Osteocyte (in vitro differentiated cells): ENCODE measurements around the gene ANTXR1. TPM values are rescaled to one million over a fixed set of nuclear protein-coding genes. Genes with fewer than 3 reads are reported as not detected.

ENCODE experiments used
- DNase-seq: peaks from one replicate; pipeline ENCODE4 v3.0.0; 2021; ENCODE audit warnings: mixed read lengths; ENCODE audit not compliant: unreplicated experiment; ENCODE audit errors: extremely low spot score
- H3K27ac Mint-ChIP-seq: one replicate; pipeline ENCODE4 v1.8.0; 2021; ENCODE audit warnings: mild to moderate bottlenecking, mixed read lengths; ENCODE audit not compliant: unreplicated experiment
- H3K27me3 Mint-ChIP-seq: one replicate; pipeline ENCODE4 v1.8.0; 2021; ENCODE audit warnings: mixed read lengths; ENCODE audit not compliant: unreplicated experiment
- H3K36me3 Mint-ChIP-seq: one replicate; pipeline ENCODE4 v1.8.0; 2021; ENCODE audit warnings: mixed read lengths; ENCODE audit not compliant: unreplicated experiment
- H3K4me1 Mint-ChIP-seq: one replicate; pipeline ENCODE4 v1.8.0; 2021; ENCODE audit warnings: mixed read lengths; ENCODE audit not compliant: unreplicated experiment
- H3K4me3 Mint-ChIP-seq: one replicate; pipeline ENCODE4 v1.8.0; 2021; ENCODE audit warnings: mild to moderate bottlenecking, moderate library complexity, mixed read lengths; ENCODE audit not compliant: unreplicated experiment
- H3K9me3 Mint-ChIP-seq: one replicate; pipeline ENCODE4 v1.8.0; 2021; ENCODE audit warnings: mixed read lengths; ENCODE audit not compliant: unreplicated experiment
- total RNA-seq: library from RNA; stranded (reverse); gene quantifications from 2 replicates; pipeline ENCODE4 v1.2.1, GENCODE V29; 2021
- TF ChIP-seq, protein P1 (sequence below): fragments of 200-600 bp; sonication (generic); IDR thresholded peaks from 2 replicates; pipeline ENCODE4 v1.5.0; 2021; ENCODE audit warnings: antibody characterized with exemption, mild to moderate bottlenecking, moderate library complexity

ANTXR1 gene
- total RNA-seq, 1 donor from 2014 or later: 144 TPM

- Mint-ChIP-seq H3K27ac (no peak overlapping the region), H3K4me1 (peaks cover 30% of the 10 kb centered on the region), H3K36me3 (peaks cover 61% of the 10 kb centered on the region), H3K9me3 (no peaks in the 10 kb centered on the region), H3K4me3 (no peak overlapping the region), H3K27me3 (no peaks in the 10 kb centered on the region)
- TF ChIP-seq, protein P1, sequence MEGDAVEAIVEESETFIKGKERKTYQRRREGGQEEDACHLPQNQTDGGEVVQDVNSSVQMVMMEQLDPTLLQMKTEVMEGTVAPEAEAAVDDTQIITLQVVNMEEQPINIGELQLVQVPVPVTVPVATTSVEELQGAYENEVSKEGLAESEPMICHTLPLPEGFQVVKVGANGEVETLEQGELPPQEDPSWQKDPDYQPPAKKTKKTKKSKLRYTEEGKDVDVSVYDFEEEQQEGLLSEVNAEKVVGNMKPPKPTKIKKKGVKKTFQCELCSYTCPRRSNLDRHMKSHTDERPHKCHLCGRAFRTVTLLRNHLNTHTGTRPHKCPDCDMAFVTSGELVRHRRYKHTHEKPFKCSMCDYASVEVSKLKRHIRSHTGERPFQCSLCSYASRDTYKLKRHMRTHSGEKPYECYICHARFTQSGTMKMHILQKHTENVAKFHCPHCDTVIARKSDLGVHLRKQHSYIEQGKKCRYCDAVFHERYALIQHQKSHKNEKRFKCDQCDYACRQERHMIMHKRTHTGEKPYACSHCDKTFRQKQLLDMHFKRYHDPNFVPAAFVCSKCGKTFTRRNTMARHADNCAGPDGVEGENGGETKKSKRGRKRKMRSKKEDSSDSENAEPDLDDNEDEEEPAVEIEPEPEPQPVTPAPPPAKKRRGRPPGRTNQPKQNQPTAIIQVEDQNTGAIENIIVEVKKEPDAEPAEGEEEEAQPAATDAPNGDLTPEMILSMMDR: no peak
- no peak for DNase-seq
Observed at GRCh38 chr2:69186614-69187013, 173.6 kb downstream of the ANTXR1 start.

- Mint-ChIP-seq H3K4me1 (peaks cover 36% of the 10 kb centered on the region), H3K27ac (no peak overlapping the region), H3K4me3 (no peak overlapping the region), H3K27me3 (no peaks in the 10 kb centered on the region), H3K36me3 (peaks cover 52% of the 10 kb centered on the region), H3K9me3 (no peaks in the 10 kb centered on the region)
- TF ChIP-seq, protein P1: no peak
- DNase-seq: no peak
Observed at GRCh38 chr2:69188182-69188900, 175.4 kb downstream of the ANTXR1 start.

- no peak for DNase-seq
- TF ChIP-seq, protein P1: no peak
- H3K27ac Mint-ChIP-seq: peak overlapping the region; percentile 24
Observed at GRCh38 chr2:69190743-69191404, 177.9 kb downstream of the ANTXR1 start.

DNA sequence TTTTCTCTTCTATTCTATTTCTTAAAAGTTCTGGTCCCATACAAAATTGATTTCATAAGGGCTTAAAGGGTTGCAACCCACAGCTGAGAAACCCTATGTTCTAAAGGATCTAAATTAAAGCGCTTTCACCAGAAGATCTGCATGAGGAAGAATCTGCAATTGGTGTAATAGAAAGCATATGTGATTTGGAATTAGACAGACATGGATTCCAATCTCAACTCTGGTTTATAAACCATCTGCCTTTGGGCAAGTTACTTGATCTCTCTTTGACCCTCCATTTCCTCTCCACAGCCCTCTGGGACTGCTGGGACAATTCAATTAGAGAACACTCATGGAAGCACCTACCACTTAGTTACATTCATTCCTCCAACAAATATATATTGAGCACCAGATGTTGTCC lies 178.7 kb downstream of the ANTXR1 start:
- H3K27me3 Mint-ChIP-seq: no peaks in the 10 kb centered on the region
- H3K9me3 Mint-ChIP-seq: no peaks in the 10 kb centered on the region
- TF ChIP-seq, protein P1: no peak
- peaks cover 54% of the 10 kb centered on the region for H3K36me3 Mint-ChIP-seq
- H3K4me3 Mint-ChIP-seq: no peak overlapping the region
- H3K27ac Mint-ChIP-seq: peak overlapping the region; percentile 24
- DNase-seq: no peak
- peaks cover 45% of the 10 kb centered on the region for H3K4me1 Mint-ChIP-seq

More at GRCh38 chr2:69190743-69191404, 177.9 kb downstream of the ANTXR1 start:
- peaks cover 56% of the 10 kb centered on the region for H3K36me3 Mint-ChIP-seq
- H3K4me1 Mint-ChIP-seq: peaks cover 40% of the 10 kb centered on the region
- H3K9me3 Mint-ChIP-seq: no peaks in the 10 kb centered on the region
- no peaks in the 10 kb centered on the region for H3K27me3 Mint-ChIP-seq
- no peak overlapping the region for H3K4me3 Mint-ChIP-seq
